NCI-H1436 treated with DMSO at 0.1 percent for 48 hours (cell line): ENCODE data around the gene AP3B1.
A peak's percentile ranks its signal among the peaks of the same experiment; 100 is the strongest.
"Not testable (repeated sequence)": the region's sequence is repeated elsewhere in the genome, so short reads cannot be mapped to it uniquely, and the experiment has no call there.

Experiments
- DNase-seq: peaks from one replicate; lab custom pipeline; 2025; lab: John Stamatoyannopoulos, UW

Gene AP3B1

DNA sequence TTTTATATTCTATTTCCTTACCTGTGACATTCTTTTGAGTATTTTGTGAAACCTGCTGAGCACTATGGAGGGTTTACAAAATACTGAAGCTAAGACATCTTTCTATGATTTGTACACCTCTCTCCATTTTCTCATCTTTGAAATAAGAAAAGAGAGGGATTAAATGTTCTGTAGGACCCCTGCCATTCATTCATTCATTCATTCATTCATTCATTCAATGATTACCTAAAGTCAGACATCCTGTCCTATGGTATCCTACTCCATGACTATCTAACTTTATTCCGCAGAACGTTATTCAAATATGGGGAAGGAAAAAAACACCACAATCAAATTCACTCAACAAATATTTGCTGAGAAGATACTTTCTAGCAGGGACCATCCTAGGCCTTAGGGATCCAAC lies 51.4 kb downstream of the AP3B1 start:
- no peak for DNase-seq

GRCh38 chr5:78242001-78242400 lies 52.5 kb downstream of the AP3B1 start:
- DNase-seq: no peak

DNA sequence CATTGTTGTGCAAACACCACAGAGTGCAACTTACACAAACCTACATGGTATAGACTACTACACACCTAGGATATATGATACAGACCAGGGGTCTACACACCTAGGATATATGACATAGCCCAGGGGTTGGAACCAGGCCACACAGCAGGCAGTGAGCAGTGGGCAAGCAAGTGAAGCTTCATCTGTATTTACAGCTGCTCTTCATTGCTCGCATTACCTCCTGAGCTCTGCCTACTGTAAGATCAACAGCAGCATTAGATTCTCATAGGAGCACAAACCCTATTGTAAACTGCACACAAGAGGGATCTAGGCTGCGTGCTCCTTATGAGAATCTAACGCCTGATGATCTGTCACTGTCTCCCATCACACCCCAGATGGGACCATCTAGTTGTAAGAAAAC lies 56.6 kb downstream of the AP3B1 start:
- DNase-seq: no peak

- no peak for DNase-seq
These were observed 58.5 kb downstream of the AP3B1 start for GRCh38 chr5:78236046-78236445.

DNA sequence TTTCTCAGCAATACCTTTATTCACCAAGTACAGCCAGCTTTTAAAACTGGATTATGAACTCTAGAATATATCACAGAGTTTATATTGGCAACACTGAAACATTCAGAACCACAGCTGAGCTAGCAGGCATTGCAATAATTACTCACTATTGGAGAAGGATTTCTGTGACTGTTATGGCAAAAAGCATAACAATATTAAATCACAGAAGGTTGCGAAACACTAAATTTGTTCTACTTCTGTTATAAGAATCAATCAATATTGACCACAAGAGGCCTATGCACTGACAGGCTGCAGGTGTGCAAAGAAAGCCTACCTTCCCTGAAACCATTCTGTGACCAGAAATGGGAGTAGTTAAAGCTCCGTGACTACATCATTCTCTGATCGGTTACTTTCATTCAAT lies 59.2 kb downstream of the AP3B1 start:
- DNase-seq: no peak

- DNase-seq: no peak
These were observed 59.7 kb downstream of the AP3B1 start for GRCh38 chr5:78234804-78235203.

DNA sequence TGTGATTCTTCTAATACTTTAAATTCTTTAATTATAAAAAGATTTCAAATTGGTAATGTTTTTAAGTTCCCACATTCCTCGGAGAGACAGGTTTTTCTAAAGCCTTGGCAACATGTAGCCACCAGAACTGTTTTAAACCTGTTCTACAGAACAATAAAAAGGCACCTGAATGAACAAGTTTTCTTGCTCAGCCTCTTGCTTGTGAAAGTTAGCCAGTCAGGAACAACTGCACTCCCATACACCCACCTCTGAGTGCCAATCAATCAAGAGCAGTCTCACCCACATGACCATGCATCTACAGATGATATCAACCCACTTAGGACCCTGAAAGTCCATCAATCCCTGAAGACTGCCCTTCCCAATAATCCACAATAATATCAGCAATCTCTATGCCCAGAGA lies 62.3 kb downstream of the AP3B1 start:
- no peak for DNase-seq

DNA sequence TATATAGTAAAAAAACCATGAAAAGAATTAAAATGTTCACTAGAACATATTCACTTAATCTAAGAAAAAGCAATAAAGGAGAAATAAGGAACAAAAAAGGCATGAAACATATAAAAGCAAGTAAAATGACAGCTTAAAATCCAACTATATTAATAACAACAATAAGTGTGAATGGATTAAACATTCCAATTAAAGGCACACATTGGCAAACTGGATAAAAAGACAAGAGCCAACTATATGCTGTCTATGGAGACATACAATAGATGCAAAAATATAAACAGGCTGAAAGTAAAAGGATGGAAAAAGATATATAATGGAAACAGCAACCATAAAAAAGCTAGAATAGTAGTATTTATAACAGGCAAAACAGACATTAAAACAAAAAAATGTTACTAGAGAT lies 70.1 kb downstream of the AP3B1 start:
- DNase-seq: no peak

GRCh38 chr5:78221964-78222451 lies 72.5 kb downstream of the AP3B1 start:
- DNase-seq: no peak

DNA sequence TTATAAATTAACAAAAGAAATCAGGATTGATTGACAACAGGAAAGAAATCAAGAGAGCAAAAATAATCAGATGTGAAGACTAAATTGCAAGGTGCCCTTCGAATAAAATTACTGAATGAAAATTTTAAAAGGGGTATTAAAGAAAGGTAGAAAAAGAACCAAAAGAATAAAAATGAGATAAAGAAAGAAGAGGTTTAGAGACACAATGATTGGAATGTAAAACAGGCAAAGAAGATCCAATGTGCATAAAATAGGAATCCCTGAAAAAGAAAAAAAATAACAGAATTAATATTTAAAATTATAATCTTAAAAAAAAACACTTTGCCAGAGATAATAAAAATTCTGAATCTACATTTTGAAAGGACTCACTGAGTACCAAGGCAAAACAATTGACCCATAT lies 73.0 kb downstream of the AP3B1 start:
- no peak for DNase-seq

- DNase-seq: no peak
These were observed 78.5 kb downstream of the AP3B1 start for GRCh38 chr5:78215972-78216371.

DNA sequence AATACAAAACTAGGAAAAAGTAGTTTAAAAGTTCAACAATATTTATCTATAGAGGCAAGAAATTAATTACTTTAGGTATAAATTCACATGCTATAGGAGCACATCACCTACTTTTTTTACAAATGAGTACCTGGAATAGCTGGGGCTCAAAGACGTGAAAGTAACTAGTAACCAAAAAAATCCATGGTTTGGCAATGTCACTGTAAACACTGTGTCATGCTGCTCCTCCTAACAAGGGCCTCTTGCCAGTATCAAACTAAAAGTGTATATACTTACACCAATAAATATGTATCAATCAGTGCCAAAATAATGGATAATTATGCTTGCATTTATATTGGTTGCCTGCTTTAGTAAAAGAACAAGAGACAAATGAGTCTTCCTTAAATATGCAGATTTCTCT lies 78.9 kb downstream of the AP3B1 start:
- DNase-seq: no peak

DNA sequence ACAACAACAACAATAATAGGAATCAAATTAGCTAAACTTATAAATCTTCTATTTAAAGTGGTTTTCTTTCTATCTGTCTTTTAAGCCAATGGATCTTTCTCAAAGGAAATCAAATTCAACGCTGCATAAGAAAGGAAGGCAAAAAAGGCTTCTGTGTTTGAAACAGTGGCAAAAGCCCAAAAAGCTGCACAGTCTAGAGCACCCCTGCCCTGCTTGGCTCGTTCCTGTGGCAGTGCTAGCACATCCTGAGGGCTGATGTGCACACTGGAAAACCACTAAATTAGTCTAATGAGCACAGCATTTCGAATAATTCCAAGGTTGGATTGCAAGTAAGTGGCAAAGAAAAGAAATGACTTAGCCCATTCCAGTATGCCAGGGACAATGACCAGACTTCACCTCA lies 80.7 kb downstream of the AP3B1 start:
- no peak for DNase-seq

DNA sequence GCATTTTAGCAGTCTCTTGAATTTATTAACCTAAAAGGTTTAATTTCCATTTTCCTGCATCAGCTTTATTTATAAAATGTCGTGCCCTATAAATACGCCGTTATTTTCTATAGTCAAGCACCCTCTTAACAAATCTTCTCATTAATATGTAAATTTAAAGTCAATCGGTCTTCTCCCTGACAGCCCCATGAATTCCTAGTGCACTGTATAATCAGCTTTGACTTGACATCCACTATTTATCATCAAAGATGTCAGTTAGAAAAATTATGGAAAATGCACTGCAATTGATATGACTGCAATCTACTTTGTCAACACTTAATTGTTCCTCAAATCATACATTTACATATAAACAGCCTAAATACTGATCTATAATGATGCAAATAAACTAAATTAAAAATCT lies 83.4 kb downstream of the AP3B1 start:
- no peak for DNase-seq

DNA sequence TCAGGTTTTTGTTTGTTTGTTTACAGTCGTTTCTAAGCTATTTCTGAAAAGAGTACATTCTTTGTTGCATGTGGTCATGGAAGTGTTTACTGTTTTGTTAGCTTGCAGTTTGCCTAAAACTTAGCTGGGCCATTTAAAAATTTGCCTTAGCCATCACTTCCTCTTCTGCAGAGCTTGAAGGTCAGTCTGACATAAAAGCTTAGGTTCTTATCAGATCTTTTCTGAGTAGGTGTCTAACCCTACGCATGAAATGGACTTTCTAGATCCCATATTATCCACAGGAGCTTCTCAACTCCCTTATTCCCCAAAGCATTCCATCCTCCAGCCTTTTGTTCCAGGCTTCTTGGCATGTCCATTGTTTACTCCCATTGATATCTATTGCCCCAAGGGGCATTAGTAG lies 90.3 kb downstream of the AP3B1 start:
- no peak for DNase-seq

GRCh38 chr5:78203815-78204214 lies 90.7 kb downstream of the AP3B1 start:
- no peak for DNase-seq

DNA sequence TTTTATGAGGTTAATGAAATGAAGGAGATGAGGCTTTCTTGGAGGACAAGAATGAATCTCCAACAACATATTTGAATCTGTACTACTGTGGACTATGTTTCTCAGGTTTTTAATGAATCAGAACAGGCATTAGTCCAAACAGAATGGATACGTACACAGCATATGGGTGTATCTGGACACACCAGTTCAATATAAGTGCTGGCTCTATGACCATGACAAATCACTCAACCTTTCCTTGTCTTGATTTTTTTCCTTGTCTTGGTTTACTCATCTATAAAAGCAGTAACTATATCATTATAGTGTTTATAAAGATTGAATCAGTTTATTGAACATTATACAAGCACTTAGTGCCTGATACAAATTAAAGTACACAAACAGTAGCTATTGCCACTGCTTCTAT lies 104.1 kb downstream of the AP3B1 start:
- DNase-seq: no peak

- not testable (repeated sequence) for DNase-seq
These were observed 105.8 kb downstream of the AP3B1 start for GRCh38 chr5:78188681-78189080.

DNA sequence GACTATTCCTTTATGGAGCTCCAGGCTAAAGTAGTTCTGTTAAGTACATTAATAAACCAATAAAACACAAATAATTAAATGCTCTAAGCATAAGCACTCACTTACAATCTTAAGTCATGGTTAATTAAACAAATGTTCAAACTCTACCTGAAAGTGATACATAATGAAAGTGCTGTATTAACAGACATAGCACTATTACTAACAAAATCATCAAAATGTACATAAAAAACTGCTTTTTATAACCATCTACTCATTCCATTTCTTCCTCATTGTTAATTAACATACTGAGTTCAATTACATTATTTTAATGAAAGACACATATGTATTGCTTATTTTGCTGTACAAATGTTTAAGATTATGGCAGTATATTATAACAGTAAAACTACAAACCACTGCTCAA lies 107.3 kb downstream of the AP3B1 start:
- DNase-seq: no peak

GRCh38 chr5:78182838-78183237 lies 111.7 kb downstream of the AP3B1 start:
- DNase-seq: no peak

GRCh38 chr5:78178356-78178755 lies 116.1 kb downstream of the AP3B1 start:
- DNase-seq: no peak

DNA sequence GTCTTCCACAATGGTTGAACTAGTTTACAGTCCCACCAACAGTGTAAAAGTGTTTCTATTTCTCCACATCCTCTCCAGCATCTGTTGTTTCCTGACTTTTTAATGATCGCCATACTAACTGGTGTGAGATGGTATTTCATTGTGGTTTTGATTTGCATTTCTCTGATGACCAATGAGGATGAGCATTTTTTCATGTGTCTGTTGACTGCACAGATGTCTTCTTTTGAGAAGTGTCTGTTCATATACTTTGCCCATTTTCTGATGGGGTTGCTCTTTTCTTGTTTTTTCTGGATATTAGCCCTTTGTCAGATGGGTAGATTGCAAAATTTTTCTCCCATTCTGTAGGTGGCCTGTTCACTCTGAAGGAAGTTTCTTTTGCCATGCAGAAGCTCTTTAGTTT lies 124.2 kb downstream of the AP3B1 start:
- not testable (repeated sequence) for DNase-seq

DNA sequence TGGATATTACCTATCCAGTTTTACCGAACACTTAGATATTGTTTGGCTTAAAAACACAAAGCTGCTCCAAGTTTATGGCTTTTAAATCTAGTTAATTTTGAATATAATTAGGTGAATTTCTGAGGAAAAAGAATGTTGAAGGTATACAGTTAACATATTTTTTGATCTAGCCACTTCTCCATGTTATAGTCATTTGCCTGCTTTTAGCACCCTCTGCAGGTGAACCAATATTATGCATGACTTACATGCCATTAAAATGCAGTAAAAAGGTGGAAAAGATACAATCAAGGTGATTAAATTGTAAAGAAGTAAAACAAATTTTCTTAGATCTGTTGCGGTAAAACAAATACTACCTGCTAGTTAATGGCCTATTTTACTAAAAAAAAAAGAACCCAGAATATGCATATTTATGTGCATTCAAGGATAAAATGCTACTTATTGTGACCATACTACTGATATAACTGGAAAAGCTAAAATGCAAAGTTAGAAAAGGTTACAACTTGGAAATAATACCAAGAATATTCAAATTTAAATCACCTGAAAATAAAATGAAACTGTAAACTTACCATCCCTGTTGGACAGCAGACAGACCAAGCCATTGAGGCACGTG lies 132.1 kb downstream of the AP3B1 start:
- peak; percentile 25 for DNase-seq

DNA sequence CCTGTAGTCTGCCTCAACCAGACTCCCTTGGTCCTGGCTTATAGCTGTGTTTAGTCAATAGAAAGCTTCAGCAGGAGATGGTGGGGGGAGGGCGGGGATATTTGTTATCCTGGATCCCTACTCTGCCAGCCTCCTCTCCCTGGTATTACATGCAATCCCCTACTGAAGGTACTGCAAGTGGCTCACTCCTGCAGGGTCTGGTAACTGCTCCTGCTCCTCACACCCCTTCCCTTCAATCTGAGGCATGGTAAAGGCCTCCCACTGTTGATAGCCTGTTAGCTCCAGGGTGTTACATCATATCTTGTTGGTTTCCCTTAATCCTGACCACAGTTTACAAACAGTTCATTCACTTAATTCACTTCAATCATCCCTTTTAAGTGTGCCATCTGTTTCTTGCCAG lies 137.5 kb downstream of the AP3B1 start:
- no peak for DNase-seq
